ENCODE data around the gene PAPPA2.
"Not testable (repeated sequence)": the region's sequence is repeated elsewhere in the genome, so short reads cannot be mapped to it uniquely, and the experiment has no call there.

Gene PAPPA2

GRCh38 chr1:176605176-176605575 lies 142.2 kb downstream of the PAPPA2 start:
- no peak for DNase-seq

DNA sequence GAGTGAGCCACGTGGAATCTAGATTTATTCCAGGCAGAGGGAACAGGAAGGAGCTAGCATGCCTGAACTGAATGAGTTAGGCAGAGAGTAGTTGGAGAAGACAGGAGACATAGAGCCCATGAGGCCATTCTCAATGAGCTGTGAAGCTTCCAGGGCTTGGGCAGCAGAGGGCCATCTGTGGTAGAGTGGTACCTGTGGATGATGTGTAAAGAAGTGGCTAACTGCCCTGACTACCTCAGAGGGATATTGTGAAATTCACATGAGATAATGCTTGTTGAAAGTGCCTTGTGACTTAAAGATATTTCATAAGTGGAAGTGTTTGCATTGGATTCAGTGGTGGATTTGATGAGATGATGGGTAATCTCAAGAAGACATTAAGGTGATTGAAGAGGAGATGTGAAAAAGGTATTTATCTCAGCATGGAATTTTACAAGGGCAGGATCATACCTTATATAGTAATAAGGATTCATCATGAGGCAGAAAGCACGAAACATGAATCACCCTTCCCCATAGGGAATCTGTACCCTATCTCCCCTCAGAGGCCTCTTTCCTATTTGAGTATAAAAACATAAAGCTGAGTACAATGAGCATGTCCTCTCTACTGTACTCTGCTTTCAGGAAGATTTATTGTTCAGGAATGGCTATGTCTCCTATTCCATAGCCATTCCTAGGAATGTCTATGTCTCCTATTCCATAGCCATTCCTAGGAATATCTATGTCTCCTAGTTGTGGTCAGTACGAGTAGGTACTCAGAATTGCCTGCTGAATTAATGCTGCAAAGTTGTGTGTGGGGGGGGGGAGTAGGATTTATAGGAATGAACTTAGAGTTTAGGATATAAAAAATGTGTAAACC lies 146.8 kb downstream of the PAPPA2 start:
- DNase-seq: no peak

GRCh38 chr1:176612791-176613190 lies 149.8 kb downstream of the PAPPA2 start:
- no peak for DNase-seq

DNA sequence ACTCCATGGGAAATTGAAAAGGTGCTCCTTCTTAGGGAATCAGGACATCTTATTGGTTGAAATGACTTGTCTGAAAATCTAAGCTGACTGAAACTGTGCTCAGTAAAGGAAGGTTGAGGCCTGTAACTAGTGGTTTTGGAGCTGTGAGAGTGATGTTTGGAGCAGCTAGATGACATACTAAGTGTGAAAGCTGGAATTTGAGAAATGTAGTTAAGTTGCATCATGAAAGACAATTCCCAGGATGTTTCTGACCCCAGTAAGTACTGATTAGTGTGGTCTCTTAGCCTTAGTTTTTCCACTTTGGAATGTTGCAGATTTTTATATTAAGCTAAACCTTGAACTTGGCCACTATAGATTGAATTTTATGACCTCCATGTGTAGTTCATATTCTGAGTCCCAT lies 154.9 kb downstream of the PAPPA2 start:
- no peak for DNase-seq

- DNase-seq: no peak
Measured at GRCh38 chr1:176619261-176619660, 156.3 kb downstream of the PAPPA2 start.

DNA sequence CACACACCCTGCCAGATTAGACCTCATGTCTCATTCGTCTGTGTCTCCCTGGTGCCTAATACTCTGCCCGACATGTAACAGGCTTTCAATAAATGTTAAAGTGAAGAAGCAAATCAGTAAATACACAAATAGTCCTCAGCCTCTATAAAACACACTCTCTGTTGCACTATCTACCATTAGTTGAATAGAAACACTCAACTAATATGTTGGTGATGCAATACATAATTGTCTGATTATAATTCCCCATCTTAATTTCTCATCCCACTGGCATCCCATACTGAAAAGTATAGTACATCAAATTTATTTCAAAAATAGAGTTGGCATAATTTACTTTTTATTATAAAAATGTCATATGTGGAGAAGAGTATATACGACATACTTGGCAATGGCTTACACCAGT lies 162.4 kb downstream of the PAPPA2 start:
- no peak for DNase-seq

DNA sequence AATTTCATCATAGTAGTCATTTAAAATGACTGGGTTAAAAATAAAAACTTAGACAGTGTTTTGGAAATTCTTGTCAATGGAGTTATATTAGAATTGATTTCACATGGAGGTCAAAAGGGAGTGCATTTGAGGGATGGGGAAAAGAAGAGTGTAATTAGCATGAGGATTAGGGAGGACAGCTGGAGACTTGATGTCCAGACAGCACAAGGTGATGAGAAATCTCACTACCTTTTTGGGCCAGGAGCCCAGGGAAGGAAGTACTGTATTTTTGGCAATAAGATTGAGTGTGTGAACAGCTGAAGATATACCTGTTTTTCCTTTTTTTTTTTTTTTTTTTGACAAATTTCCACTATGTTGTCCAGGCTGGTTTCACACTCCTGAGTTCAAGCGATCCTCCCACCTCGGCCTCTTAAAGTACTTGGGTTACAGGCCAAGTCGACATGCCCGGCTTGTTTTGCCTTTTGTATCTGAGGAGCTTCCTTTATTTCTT lies 163.6 kb downstream of the PAPPA2 start:
- no peak for DNase-seq

GRCh38 chr1:176628775-176629174 lies 165.8 kb downstream of the PAPPA2 start:
- DNase-seq: no peak

- not testable (repeated sequence) for DNase-seq
Measured at GRCh38 chr1:176634733-176635132, 171.8 kb downstream of the PAPPA2 start.

DNA sequence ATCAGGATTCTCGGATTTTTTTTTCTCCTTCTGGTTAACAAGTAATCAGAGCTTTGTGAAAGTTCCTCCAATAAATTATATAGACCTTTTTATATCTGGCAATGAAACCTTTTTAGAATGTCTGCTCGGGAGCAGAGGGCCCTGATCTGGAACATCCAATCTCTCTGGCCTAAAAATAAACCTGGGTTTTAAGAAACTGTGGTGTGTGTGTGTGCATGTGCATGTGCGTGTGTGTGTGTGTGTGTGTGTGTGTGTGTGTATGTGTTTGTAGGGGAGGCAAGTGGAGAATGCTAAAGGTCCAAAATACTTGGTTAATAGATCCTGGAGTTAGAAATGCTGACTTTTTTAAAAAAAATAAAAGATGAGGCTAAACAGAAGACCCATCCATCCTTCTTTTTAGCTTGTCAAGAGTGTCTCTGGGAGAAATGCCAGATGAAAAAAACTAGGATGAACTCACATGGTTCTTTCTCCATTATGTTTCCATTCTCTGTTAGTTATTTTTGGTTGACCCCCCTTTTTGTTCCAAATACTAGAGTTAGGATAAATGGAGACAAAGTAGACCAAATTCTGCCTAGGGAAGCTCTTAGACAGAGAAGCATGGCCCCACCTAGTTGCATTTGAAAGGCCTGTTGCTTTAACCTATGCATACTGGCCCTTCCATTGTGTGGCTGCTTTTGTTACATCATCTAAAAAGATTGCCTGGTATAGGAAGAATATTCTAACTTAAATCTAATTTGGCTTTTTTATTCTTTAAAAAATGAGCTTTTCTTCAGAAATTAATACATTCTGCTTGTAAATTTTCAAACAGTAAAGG lies 175.9 kb downstream of the PAPPA2 start:
- no peak for DNase-seq

- no peak for DNase-seq
Measured at GRCh38 chr1:176643536-176643935, 180.6 kb downstream of the PAPPA2 start.

GRCh38 chr1:176648556-176648955 lies 185.6 kb downstream of the PAPPA2 start:
- no peak for DNase-seq

- DNase-seq: no peak
Measured at GRCh38 chr1:176656257-176656995, 193.5 kb downstream of the PAPPA2 start.

DNA sequence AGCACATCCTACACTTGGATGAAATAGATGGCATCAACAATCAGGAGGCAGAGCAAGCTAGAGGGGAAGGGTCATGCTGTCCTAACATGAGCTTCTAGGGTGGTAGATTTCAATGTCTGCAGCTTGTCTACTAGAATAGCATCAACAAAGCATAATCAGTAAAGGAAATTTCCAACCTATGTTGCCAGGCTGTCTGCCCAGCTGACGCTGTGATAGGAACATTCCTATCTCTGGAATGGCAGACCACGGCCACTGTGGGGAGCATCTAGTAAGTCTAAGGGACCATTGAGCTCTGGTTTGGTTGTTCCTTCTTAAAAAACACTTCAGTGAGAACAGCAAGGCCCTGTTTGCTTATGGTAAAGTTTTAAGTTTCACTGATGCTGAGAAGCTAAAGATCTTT lies 206.8 kb downstream of the PAPPA2 start:
- no peak for DNase-seq

DNA sequence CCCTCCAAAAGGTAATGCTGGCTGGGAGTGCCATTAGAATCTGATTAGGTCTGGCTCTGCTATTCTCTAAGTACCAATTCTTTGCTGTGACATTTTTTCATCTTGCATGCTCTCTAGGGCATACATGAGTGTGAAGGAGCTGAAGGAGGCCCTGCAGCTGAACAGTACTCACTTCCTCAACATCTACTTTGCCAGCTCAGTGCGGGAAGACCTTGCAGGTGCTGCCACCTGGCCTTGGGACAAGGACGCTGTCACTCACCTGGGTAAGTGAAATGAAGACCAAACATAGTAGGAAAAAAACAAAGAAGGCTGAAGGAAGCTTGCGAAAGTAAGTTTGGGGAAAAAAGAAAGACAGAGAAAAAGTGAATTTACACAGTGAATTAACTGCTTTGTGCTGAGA lies 207.9 kb downstream of the PAPPA2 start:
- no peak for DNase-seq

DNA sequence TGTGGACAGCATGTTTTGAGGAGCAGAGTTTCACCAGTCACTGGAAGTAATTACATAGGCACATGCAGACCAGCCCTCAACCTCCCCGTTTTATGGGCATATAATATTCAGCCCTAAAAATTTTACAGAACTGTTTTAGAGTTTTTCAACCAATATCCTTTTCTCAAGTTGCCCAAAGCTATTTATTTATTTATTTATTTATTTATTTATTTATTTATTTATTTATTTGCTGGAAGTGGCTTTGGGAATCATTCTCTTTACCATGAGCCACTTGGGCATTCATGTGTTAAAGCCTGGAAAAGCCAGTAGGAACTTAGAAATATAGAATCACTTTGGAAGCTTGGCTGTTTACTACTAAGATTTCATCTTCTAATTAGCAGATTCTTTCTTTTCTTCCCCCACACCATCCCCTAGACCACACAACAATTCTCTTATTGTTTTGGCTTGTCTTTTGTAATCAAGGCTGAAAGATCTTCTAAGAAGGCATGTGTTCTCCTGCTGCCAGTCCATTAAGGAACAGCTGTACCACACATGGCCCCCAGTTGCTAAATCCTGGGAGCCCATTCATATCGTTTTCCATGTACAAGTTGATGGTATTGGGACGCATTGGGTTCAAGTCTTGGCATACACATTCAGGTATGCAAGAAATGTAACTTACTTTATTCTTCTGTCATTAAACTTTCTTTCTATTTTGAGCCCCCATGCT lies 220.0 kb downstream of the PAPPA2 start:
- DNase-seq: no peak

DNA sequence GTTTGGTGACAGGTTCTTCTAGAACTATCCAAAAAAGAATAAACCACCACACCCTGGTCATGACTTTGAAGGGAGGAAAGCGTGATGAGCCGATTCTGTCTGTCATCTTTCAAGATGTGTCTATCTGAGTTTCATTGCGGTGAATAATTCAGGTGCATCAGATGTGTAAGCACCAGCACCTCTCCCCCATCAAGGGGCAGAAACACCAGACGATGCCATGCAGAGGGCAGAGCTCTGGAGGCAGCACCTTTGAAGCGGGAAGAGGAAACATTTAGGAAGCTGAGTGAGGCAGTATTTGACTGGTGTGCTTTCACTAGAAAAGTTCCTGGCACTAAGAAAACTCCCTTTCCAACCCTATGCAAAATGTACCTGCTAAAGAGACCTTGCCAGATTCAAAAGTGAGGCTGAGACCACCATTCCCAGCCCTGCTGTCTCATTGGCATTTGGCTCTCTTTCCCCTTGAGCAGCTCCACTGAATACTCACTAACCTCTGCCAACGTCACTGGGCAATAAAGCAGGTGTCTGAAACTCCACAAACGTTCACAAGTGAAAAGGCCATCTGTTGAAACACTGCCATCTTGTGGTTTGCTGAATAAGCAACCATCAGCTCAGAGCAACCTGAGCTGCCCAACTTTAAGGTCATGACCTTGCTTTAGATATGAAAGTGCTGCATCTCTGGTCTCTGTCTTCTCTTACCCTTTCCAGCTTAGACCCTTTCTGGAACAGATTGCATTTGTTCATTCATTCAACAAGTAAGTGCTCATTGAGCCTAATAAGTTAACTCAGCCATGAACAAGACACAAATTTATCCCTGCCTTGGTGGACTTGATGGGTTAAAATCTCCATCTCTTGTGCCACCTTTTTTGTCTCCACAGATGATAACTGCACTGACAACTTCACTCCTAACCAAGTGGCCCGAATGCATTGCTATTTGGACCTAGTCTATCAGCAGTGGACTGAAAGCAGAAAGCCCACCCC lies 228.6 kb downstream of the PAPPA2 start:
- peak; percentile 63 for DNase-seq

GRCh38 chr1:176692431-176692830 lies 229.5 kb downstream of the PAPPA2 start:
- no peak for DNase-seq

- no peak for DNase-seq
Measured at GRCh38 chr1:176692988-176693696, 230.2 kb downstream of the PAPPA2 start.

DNA sequence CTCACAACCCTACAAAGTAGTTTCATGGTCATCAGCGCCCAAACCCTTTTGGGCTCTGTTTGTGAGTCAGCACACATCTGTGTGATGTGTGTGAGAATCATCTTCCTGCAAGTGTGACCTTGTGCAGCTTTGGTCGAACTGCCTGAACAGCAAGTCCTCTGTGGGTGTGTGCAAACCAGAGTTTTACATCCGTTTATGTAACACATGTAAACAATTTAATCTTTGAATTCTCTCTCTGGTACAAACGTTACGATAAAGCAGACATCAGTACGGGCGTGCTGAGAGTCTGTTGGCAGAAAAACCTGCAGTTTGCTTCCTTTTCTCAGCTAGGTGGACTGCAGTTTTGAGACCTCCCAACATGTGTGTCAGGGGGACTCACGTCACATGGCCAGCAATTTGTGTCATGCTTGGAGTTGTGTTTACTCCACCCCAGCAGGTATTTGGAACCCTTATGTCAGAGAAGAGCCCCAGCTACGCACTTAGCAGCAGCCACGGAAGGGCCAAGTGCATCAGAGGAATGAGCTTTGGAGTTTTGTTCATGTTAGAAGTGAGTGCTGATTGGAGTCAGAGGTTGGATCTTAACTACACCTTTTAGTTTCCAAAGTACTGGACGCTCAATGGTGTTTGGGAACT lies 230.8 kb downstream of the PAPPA2 start:
- DNase-seq: no peak

All from NCI-H1105 (cell line).